ENCODE results near the gene TRAF7. TPM values are rescaled to one million over a fixed set of nuclear protein-coding genes. Genes with fewer than 3 reads are reported as not detected.

Gene TRAF7
- total RNA-seq, 1 donor from 2014 or later, result 39.6 TPM

GRCh38 chr16:2205104-2205966 is 49.8 kb downstream of the TRAF7 start, which contains the start of gene MLST8:
MLST8 (plus strand) TSS chr16:2205454; CDS start chr16:2206086, 632 bp downstream.
- Histone ChIP-seq H3K4me1 (peaks cover 4 to 11% of the 10 kb centered on the region in 2 donors), H3K4me3 (peak within 1 kb of the TSS; percentile 80 to 97), H3K27me3 (no peaks in the 10 kb centered on the region), H3K27ac (peak within 1 kb of the TSS; percentile 96 to 98), H3K36me3 (peaks cover 18 to 32% of the 10 kb centered on the region in 2 donors), H3K9me3 (no peaks in the 10 kb centered on the region)
- DNase-seq (ENCODE audit: low spot score in 2 of 2), result peak; percentile 25 to 90
- peak in 2 of 3 experiments; percentile 6 to 10 for TF ChIP-seq CTCF (IDR thresholded peaks at IDR 0.05)
- intact Hi-C loops (cut with DNase I), result loop anchor here (1.0 to 5.0 kb wide), 5 partner anchors 10 to 593 kb away; partner anchors contain the start of genes CRAMP1, E4F1, IFT140 and RNPS1

GRCh38 chr16:2205967-2206313 is 50.4 kb downstream of the TRAF7 start:
- Histone ChIP-seq H3K4me1 (peaks cover 4 to 11% of the 10 kb centered on the region in 2 donors), H3K4me3 (peak overlapping the region; percentile 80 to 97), H3K27me3 (no peaks in the 10 kb centered on the region), H3K9me3 (no peaks in the 10 kb centered on the region), H3K36me3 (peaks cover 18 to 32% of the 10 kb centered on the region in 2 donors), H3K27ac (peak overlapping the region; percentile 96 to 98)
- TF ChIP-seq CTCF (IDR thresholded peaks at IDR 0.05), result no peak
- intact Hi-C loops (cut with DNase I), result loop anchor here (1.0 to 5.0 kb wide), 5 partner anchors 9 to 594 kb away; partner anchors contain the start of genes CRAMP1, E4F1, IFT140 and RNPS1
- no peak for DNase-seq (ENCODE audit: low spot score in 2 of 2)

DNA sequence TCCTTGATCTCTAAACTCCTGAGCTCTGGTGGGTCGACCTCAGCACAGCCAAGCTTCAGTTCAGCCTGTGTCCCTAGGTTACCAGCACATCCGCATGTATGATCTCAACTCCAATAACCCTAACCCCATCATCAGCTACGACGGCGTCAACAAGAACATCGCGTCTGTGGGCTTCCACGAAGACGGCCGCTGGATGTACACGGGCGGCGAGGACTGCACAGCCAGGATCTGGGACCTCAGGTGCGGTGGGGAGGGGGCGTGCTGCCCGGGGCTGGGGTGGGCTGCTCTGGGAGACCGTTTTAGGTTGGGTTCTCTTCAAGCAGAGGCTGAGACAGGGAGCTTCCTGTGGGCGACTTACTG is 50.8 kb downstream of the TRAF7 start:
- no peaks in the 10 kb centered on the region for H3K9me3 ChIP-seq
- intact Hi-C loops (cut with DNase I), result loop anchor here (5.0 kb wide), 2 partner anchors 61 to 594 kb away; partner anchors contain the start of genes CRAMP1, IFT140 and RNPS1
- no peak for DNase-seq (ENCODE audit: low spot score in 2 of 2)
- peak overlapping the region; percentile 80 to 97 for H3K4me3 ChIP-seq
- no peak overlapping the region for H3K27ac ChIP-seq
- H3K36me3 ChIP-seq, result peaks cover 18 to 32% of the 10 kb centered on the region in 2 donors
- H3K4me1 ChIP-seq, result peaks cover 4 to 11% of the 10 kb centered on the region in 2 donors
- no peak for TF ChIP-seq CTCF (IDR thresholded peaks at IDR 0.05)
- H3K27me3 ChIP-seq, result no peaks in the 10 kb centered on the region

DNA sequence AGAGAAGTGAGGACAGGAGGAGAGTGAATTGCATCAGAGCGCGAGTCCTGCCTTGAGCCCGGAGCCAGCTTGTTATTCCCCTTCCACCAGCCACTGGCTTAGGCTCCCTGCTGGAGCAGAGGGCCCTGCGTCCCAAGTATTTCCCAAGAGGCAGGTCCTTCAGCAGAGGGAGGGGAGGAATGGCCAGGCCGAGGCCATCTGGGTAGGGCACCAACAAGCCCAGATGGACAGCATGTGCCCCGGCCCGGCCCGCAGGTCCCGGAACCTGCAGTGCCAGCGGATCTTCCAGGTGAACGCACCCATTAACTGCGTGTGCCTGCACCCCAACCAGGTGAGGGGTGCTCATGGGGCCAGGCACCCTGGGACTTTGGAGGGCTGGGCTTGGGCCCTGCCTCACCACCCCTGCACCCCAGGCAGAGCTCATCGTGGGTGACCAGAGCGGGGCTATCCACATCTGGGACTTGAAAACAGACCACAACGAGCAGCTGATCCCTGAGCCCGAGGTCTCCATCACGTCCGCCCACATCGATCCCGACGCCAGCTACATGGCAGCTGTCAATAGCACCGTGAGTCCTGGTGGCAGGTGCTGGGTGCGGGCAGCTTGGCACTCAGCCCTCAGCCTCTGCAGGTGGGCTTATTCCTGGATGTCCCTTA is 51.3 kb downstream of the TRAF7 start:
- Histone ChIP-seq H3K9me3 (no peaks in the 10 kb centered on the region), H3K36me3 (peaks cover 18 to 32% of the 10 kb centered on the region in 2 donors), H3K4me3 (peak overlapping the region in 1 of 2 donors; percentile 80), H3K4me1 (peaks cover 4 to 11% of the 10 kb centered on the region in 2 donors), H3K27ac (no peak overlapping the region), H3K27me3 (no peaks in the 10 kb centered on the region)
- TF ChIP-seq CTCF (IDR thresholded peaks at IDR 0.05), result no peak
- DNase-seq (ENCODE audit: low spot score in 2 of 2), result no peak
- intact Hi-C loops (cut with DNase I), result loop anchor here (5.0 kb wide), 2 partner anchors 60 to 595 kb away; partner anchors contain the start of genes CRAMP1, IFT140 and RNPS1

DNA sequence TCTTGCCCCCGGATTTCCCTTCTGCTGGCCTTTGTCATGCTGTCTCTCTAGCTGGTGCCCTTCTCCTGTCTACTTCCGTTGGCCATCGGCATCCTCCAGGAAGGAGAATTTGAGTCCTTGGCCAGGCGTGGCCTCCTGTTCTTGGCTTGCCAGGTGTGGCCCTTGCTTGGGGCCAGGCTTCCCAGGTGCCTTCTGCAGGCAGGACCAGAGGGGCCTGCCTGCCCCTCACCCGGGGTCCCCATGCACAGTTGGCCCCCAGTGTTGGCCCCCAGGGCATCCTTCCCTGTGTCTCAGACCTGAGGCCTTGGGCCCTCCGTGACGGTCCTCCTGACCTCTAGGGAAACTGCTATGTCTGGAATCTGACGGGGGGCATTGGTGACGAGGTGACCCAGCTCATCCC is 52.3 kb downstream of the TRAF7 start:
- Histone ChIP-seq H3K36me3 (peaks cover 18 to 36% of the 10 kb centered on the region in 2 donors), H3K4me3 (no peak overlapping the region), H3K9me3 (no peaks in the 10 kb centered on the region), H3K27ac (no peak overlapping the region), H3K4me1 (peaks cover 6 to 21% of the 10 kb centered on the region in 2 donors), H3K27me3 (no peaks in the 10 kb centered on the region)
- intact Hi-C loops (cut with DNase I), result loop anchor here (5.0 kb wide), 2 partner anchors 59 to 596 kb away; partner anchors contain the start of genes CRAMP1, IFT140 and RNPS1
- no peak for TF ChIP-seq CTCF (IDR thresholded peaks at IDR 0.05)
- no peak for DNase-seq (ENCODE audit: low spot score in 2 of 2)

Measured in ascending aorta (tissue), 2 donors.